Neural cell (in vitro differentiated cells): ENCODE measurements around the gene CCND1. TPM values are rescaled to one million over a fixed set of nuclear protein-coding genes. Genes with fewer than 3 reads are reported as not detected.

Experiments used
- H2AFZ ChIP-seq: fragments of 200-600, 300-800 bp; sonication (generic), shearing (Covaris generic); 2 replicates; pipeline ENCODE4 v1.6.0; 2014; ENCODE audit warnings: low read depth, mild to moderate bottlenecking, antibody characterized with exemption, low read length, moderate library complexity
- H3F3A ChIP-seq: fragments of 200-600 bp; shearing (Covaris generic); 2 replicates; pipeline ENCODE4 v1.6.1; 2016; ENCODE audit warnings: mild to moderate bottlenecking, moderate library complexity, mixed read lengths, antibody characterized with exemption, low read length; ENCODE audit not compliant: insufficient read depth, poor library complexity, severe bottlenecking
- H3K27ac ChIP-seq: fragments of 200-600, 300-800 bp; sonication (generic), shearing (Covaris generic); 2 replicates; pipeline ENCODE4 v1.5.1; 2014; ENCODE audit warnings: mild to moderate bottlenecking, low read length, moderate library complexity
- H3K27me3 ChIP-seq: fragments of 300-800, 200-600 bp; sonication (generic), shearing (Covaris generic); 2 replicates; pipeline ENCODE4 v1.6.0; 2014; ENCODE audit warnings: mild to moderate bottlenecking, low read depth, low read length, moderate library complexity; ENCODE audit not compliant: insufficient read depth
- H3K36me3 ChIP-seq: fragments of 300-800, 200-600 bp; sonication (generic), shearing (Covaris generic); 2 replicates; pipeline ENCODE4 v1.5.1; 2014; ENCODE audit warnings: mild to moderate bottlenecking, antibody characterized with exemption, low read length, moderate library complexity; ENCODE audit not compliant: insufficient read depth
- H3K4me2 ChIP-seq: fragments of 300-800, 200-600 bp; sonication (generic), shearing (Covaris generic); 2 replicates; pipeline ENCODE4 v1.6.0; 2014; ENCODE audit warnings: mild to moderate bottlenecking, low read length
- H3K4me3 ChIP-seq: fragments of 300-800, 200-600 bp; sonication (generic), shearing (Covaris generic); 2 replicates; pipeline ENCODE4 v1.5.1; 2014; ENCODE audit warnings: mild to moderate bottlenecking, low read length, moderate library complexity
- H3K79me2 ChIP-seq: fragments of 200-600 bp; shearing (Covaris generic); replicated peaks from 2 replicates; pipeline ENCODE4 v1.6.0; 2014; ENCODE audit warnings: mild to moderate bottlenecking, low read length, moderate library complexity; ENCODE audit not compliant: insufficient read depth
- H3K9ac ChIP-seq: fragments of 300-800, 200-600 bp; sonication (generic), shearing (Covaris generic); 2 replicates; pipeline ENCODE4 v1.6.1; 2016; ENCODE audit warnings: mild to moderate bottlenecking, low read length, mixed read lengths
- H3K9me2 ChIP-seq: fragments of 200-600 bp; shearing (Covaris generic); 2 replicates; pipeline ENCODE4 v1.6.1; 2016; ENCODE audit warnings: mild to moderate bottlenecking, low read length, mixed read lengths; ENCODE audit not compliant: insufficient read depth
- H3K9me3 ChIP-seq: fragments of 200-600, 300-800 bp; sonication (generic), shearing (Covaris generic); 2 replicates; pipeline ENCODE4 v1.6.1; 2016; ENCODE audit warnings: mild to moderate bottlenecking, mixed run types, low read length, moderate library complexity, mixed read lengths
- H4K20me1 ChIP-seq: fragments of 200-600 bp; shearing (Covaris generic); 2 replicates; pipeline ENCODE4 v1.6.1; 2016; ENCODE audit warnings: mild to moderate bottlenecking, mixed run types; ENCODE audit not compliant: insufficient read depth
- EP300 ChIP-seq: fragments of 450-650 bp; conservative IDR thresholded peaks from 2 replicates; pipeline ENCODE4 v1.6.1; 2014; ENCODE audit warnings: antibody characterized with exemption, mild to moderate bottlenecking, moderate library complexity; ENCODE audit not compliant: poor library complexity, severe bottlenecking
- EZH2 ChIP-seq: fragments of 200-600, 300-800 bp; shearing (Covaris generic), sonication (generic); IDR thresholded peaks from 2 replicates; pipeline ENCODE4 v1.6.1; 2014; ENCODE audit warnings: antibody characterized with exemption, low read length, borderline replicate concordance, mild to moderate bottlenecking; ENCODE audit not compliant: insufficient read depth, poor library complexity, severe bottlenecking
- MXI1 ChIP-seq: fragments of 450-650 bp; conservative IDR thresholded peaks from 2 replicates; pipeline ENCODE4 v1.6.1; 2014; ENCODE audit warnings: antibody characterized with exemption, mild to moderate bottlenecking; ENCODE audit not compliant: poor library complexity, severe bottlenecking
- POLR2AphosphoS5 ChIP-seq: IDR thresholded peaks from 2 replicates; pipeline ENCODE4 v1.6.1; 2012
- RAD21 ChIP-seq: fragments of 450-650 bp; conservative IDR thresholded peaks from 2 replicates; pipeline ENCODE4 v1.6.1; 2014; ENCODE audit warnings: antibody characterized with exemption, mild to moderate bottlenecking, moderate library complexity
- SMC3 ChIP-seq: fragments of 450-650 bp; conservative IDR thresholded peaks from 2 replicates; pipeline ENCODE4 v1.6.1; 2014; ENCODE audit warnings: antibody characterized with exemption, mild to moderate bottlenecking, moderate library complexity; ENCODE audit not compliant: poor library complexity
- TAF1 ChIP-seq: IDR thresholded peaks from 2 replicates; pipeline ENCODE4 v1.6.1; 2012; ENCODE audit warnings: low read depth
- polyA plus RNA-seq: library from polyadenylated mRNA; depleted of rRNA; stranded (reverse); fragments of >200 nt; gene quantifications from 2 replicates; pipeline ENCODE4 v1.2.3, GENCODE V29; 2014
- TF ChIP-seq, protein P1 (sequence below): IDR thresholded peaks from 2 replicates; pipeline ENCODE4 v1.6.1; 2012; ENCODE audit warnings: borderline replicate concordance
- TF ChIP-seq, protein P2 (sequence below): fragments of 450-650 bp; IDR thresholded peaks from 2 replicates; pipeline ENCODE4 v1.5.1; 2014; ENCODE audit warnings: antibody characterized with exemption, mild to moderate bottlenecking, moderate library complexity; ENCODE audit not compliant: poor library complexity, severe bottlenecking

CCND1 gene
- polyA plus RNA-seq, 1 donor from 2014 or later: 2.7 TPM

DNA sequence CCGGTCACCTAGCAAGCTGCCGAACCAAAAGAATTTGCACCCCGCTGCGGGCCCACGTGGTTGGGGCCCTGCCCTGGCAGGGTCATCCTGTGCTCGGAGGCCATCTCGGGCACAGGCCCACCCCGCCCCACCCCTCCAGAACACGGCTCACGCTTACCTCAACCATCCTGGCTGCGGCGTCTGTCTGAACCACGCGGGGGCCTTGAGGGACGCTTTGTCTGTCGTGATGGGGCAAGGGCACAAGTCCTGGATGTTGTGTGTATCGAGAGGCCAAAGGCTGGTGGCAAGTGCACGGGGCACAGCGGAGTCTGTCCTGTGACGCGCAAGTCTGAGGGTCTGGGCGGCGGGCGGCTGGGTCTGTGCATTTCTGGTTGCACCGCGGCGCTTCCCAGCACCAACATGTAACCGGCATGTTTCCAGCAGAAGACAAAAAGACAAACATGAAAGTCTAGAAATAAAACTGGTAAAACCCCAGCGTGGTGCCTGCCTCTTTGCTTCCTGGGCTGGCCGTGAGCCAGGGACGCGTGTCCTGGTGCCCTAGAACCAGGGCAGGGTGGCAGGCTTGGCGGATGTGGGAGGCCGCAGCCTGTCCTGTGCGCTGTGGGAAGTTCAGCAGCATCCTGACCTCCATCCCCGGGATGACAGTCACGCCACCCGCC is 13.2 kb downstream of the CCND1 start:
- Histone ChIP-seq H3K9me2 (no peaks in the 10 kb centered on the region), H3K27me3 (no peaks in the 10 kb centered on the region), H3K4me3 (no peak overlapping the region), H3K4me2 (no peak overlapping the region), H3F3A (no peaks in the 10 kb centered on the region), H3K9ac (no peak overlapping the region), H4K20me1 (no peaks in the 10 kb centered on the region), H3K9me3 (no peaks in the 10 kb centered on the region), H2AFZ (no peak overlapping the region), H3K27ac (no peak overlapping the region), H3K79me2 (no peaks in the 10 kb centered on the region), H3K36me3 (no peaks in the 10 kb centered on the region)
- TF ChIP-seq EP300 (no peak), TAF1 (no peak), RAD21 (no peak), POLR2AphosphoS5 (no peak), SMC3 (no peak), EZH2 (no peak), MXI1 (no peak)
- TF ChIP-seq, protein P1, sequence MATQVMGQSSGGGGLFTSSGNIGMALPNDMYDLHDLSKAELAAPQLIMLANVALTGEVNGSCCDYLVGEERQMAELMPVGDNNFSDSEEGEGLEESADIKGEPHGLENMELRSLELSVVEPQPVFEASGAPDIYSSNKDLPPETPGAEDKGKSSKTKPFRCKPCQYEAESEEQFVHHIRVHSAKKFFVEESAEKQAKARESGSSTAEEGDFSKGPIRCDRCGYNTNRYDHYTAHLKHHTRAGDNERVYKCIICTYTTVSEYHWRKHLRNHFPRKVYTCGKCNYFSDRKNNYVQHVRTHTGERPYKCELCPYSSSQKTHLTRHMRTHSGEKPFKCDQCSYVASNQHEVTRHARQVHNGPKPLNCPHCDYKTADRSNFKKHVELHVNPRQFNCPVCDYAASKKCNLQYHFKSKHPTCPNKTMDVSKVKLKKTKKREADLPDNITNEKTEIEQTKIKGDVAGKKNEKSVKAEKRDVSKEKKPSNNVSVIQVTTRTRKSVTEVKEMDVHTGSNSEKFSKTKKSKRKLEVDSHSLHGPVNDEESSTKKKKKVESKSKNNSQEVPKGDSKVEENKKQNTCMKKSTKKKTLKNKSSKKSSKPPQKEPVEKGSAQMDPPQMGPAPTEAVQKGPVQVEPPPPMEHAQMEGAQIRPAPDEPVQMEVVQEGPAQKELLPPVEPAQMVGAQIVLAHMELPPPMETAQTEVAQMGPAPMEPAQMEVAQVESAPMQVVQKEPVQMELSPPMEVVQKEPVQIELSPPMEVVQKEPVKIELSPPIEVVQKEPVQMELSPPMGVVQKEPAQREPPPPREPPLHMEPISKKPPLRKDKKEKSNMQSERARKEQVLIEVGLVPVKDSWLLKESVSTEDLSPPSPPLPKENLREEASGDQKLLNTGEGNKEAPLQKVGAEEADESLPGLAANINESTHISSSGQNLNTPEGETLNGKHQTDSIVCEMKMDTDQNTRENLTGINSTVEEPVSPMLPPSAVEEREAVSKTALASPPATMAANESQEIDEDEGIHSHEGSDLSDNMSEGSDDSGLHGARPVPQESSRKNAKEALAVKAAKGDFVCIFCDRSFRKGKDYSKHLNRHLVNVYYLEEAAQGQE: no peak
- TF ChIP-seq, protein P2, sequence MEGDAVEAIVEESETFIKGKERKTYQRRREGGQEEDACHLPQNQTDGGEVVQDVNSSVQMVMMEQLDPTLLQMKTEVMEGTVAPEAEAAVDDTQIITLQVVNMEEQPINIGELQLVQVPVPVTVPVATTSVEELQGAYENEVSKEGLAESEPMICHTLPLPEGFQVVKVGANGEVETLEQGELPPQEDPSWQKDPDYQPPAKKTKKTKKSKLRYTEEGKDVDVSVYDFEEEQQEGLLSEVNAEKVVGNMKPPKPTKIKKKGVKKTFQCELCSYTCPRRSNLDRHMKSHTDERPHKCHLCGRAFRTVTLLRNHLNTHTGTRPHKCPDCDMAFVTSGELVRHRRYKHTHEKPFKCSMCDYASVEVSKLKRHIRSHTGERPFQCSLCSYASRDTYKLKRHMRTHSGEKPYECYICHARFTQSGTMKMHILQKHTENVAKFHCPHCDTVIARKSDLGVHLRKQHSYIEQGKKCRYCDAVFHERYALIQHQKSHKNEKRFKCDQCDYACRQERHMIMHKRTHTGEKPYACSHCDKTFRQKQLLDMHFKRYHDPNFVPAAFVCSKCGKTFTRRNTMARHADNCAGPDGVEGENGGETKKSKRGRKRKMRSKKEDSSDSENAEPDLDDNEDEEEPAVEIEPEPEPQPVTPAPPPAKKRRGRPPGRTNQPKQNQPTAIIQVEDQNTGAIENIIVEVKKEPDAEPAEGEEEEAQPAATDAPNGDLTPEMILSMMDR: no peak

DNA sequence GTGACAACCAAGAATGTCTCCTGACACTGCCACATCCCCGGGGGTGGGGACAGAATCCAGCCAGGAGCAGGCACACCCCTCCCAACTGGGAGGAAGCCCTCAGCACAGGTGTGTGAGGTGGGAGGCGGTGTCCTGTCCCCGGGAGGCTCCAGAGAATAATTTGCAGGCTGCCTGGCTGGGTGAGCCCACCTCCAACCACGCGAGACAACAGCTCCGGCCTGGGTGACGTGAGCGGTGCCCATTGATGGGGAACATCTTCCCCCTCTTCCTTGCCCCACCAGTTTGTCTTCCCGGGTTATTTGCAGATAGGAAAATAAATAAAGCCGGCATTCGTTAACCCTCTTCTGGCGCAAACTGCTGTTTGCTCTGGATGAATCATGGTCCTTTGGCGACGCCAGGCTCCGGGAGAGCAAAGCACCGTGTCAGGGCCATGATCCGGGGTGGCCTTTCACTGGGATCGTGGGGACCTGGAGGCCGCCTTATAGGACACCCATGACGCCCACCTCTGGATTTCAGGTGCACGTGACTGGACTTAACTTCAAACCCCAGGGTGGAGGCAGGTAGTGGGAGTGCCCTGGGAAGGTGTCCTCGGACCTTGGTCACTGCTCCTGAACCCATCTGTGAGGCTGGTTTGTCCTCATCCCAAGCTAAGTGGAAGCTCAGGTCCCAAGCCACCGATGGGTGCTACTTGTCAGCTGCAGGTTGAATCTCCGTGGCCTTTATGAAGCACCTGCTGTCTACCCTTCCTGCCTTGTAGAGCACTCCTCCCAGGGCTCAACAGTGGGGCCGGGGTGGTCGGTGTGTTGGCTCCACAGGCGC is 13.9 kb downstream of the CCND1 start:
- Histone ChIP-seq H3K9ac (no peak overlapping the region), H3K4me2 (no peak overlapping the region), H3K36me3 (no peaks in the 10 kb centered on the region), H3K9me3 (no peaks in the 10 kb centered on the region), H3K9me2 (no peaks in the 10 kb centered on the region), H2AFZ (no peak overlapping the region), H3K79me2 (no peaks in the 10 kb centered on the region), H3F3A (no peaks in the 10 kb centered on the region), H3K4me3 (no peak overlapping the region), H4K20me1 (no peaks in the 10 kb centered on the region), H3K27ac (no peak overlapping the region), H3K27me3 (no peaks in the 10 kb centered on the region)
- TF ChIP-seq, protein P1: no peak
- TF ChIP-seq, protein P2: no peak
- TF ChIP-seq POLR2AphosphoS5 (no peak), SMC3 (no peak), TAF1 (no peak), RAD21 (no peak), EZH2 (no peak), EP300 (no peak), MXI1 (no peak)
